HCT116 (cell line): ENCODE data around the gene LMO7.

ENCODE experiments used
- POLR2A ChIP-seq: IDR thresholded peaks from 2 replicates; pipeline ENCODE4 v1.7.0; 2011; ENCODE audit warnings: borderline replicate concordance; ENCODE audit not compliant: insufficient read depth, insufficient read length; ENCODE audit errors: extremely low read depth
- POLR2AphosphoS5 ChIP-seq: IDR thresholded peaks from 2 replicates; pipeline ENCODE4 v1.6.1; 2011; ENCODE audit warnings: mild to moderate bottlenecking, low read depth, low read length, moderate library complexity
- TF ChIP-seq, protein P1 (sequence below), 3 experiments: fragments of 200-600 bp in 1 of 3; sonication (generic) in 1 of 3; IDR thresholded peaks in 2 of 3; conservative IDR thresholded peaks in 1 of 3; 2 replicates each; pipeline ENCODE4 v1.5.1; 2012 to 2017; ENCODE audit warnings: low read depth in 2 of 3, low read length in 2 of 3, antibody characterized with exemption in 1 of 3, borderline replicate concordance in 1 of 3, control low read depth in 1 of 3, mild to moderate bottlenecking in 1 of 3, mixed read lengths in 1 of 3, mixed run types in 1 of 3, moderate library complexity in 1 of 3; ENCODE audit not compliant: insufficient read depth in 1 of 3

DNA sequence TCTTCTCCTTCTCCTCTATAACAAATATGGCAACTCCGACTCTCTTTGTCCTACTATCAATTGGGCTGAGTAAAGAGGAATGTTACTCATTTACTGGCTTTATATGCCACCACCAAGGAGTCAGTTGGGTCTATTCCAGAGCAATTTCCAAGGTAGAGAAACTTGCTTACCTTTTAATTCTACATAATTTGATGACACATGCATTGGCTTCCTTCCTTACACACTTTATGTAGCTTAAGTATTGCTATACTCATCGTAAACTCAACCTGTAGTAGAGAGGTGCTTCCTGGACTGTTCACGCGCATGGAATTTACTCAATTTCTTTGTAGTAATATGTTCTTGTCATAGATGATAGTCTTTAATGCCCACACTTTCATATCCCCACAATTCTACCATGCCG, 160.7 kb downstream of the LMO7 start:
- TF ChIP-seq, protein P1, sequence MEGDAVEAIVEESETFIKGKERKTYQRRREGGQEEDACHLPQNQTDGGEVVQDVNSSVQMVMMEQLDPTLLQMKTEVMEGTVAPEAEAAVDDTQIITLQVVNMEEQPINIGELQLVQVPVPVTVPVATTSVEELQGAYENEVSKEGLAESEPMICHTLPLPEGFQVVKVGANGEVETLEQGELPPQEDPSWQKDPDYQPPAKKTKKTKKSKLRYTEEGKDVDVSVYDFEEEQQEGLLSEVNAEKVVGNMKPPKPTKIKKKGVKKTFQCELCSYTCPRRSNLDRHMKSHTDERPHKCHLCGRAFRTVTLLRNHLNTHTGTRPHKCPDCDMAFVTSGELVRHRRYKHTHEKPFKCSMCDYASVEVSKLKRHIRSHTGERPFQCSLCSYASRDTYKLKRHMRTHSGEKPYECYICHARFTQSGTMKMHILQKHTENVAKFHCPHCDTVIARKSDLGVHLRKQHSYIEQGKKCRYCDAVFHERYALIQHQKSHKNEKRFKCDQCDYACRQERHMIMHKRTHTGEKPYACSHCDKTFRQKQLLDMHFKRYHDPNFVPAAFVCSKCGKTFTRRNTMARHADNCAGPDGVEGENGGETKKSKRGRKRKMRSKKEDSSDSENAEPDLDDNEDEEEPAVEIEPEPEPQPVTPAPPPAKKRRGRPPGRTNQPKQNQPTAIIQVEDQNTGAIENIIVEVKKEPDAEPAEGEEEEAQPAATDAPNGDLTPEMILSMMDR (IDR thresholded peaks at IDR 0.05 in 2 of 3, conservative IDR thresholded peaks at IDR 0.05 in 1 of 3; ENCODE audit: borderline replicate concordance in 1 of 3, insufficient read depth in 1 of 3, low read depth in 2 of 3, low read length in 2 of 3): no peak
- no peak for TF ChIP-seq POLR2A
- TF ChIP-seq POLR2AphosphoS5: no peak
